GM12872 (cell line): Measurements from ENCODE around the gene MIXL1.

Experiments
- CTCF ChIP-seq: IDR thresholded peaks from 3 replicates; pipeline ENCODE4 v1.5.1; 2011; ENCODE audit warnings: low read depth, mild to moderate bottlenecking, low read length, moderate library complexity; ENCODE audit not compliant: insufficient read depth

Gene MIXL1

GRCh38 chr1:226216056-226216455 lies 7.4 kb upstream of the MIXL1 start:
- no peak for TF ChIP-seq CTCF

DNA sequence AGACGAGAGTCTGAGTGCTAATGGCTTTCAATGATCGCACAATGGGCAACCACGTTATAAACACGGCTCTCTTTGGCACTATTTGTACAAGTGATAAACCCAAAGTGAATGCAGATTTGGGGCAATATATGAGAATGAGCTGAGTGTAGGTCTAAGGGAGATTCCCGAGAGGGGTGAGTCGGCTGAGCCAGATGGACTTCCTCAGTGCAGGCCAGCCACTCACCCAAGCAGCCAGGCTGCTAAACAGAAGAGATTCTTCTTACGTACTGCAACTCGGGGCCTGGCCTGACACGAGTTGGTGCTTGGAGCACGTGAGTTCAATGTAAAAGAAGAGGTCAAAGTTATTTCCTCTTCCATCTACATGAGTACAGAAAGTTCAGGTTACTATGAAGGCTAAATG lies 6.2 kb upstream of the MIXL1 start:
- no peak for TF ChIP-seq CTCF

DNA sequence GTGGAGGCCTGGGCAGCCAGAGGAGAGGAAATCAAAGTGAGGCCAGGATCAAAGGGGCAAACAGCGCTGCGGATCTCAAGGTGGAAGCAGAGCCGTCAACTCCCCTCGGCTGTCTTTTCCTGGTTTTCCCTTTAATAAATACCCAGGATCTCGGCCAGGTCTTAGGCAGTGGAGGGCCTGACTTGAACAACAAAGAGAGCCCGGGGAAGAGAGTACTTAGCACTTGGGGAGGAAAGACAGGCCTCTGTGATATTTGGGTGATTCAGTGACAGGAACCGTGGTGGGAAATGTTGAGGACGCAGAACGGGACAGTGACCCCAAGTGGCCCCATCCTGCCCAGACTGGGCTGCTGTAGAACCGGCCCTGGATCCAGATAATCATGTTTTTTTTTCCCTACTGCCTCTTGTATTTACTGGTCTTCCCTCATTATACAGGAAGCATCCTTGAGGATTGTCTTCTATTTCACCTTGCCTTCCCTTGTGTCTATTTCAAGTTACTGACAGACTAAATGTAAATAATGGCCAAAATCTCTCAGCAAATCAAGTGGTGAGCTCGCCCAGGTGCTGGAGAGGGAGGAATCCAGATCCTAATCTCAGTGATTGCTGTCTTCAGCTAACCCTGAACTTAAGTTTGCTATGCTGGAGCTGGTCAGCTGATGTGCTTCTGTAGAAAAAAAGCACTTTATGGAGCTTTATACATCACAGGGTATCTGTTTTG lies 2.8 kb upstream of the MIXL1 start:
- no peak for TF ChIP-seq CTCF

- TF ChIP-seq CTCF, result no peak
These were observed 778 bp upstream of the MIXL1 start for GRCh38 chr1:226222686-226223085.

GRCh38 chr1:226223786-226224244 lies 351 bp downstream of the MIXL1 start:
- TF ChIP-seq CTCF, result peak; percentile 31; the same call in 2 of the 3 replicates

- no peak for TF ChIP-seq CTCF
These were observed 3.1 kb downstream of the MIXL1 start for GRCh38 chr1:226226601-226227000.

GRCh38 chr1:226233293-226233692 lies 9.8 kb downstream of the MIXL1 start:
- TF ChIP-seq CTCF, result no peak
